ENCODE data around the gene PTPRD.
"Not testable (repeated sequence)": the region's sequence is repeated elsewhere in the genome, so short reads cannot be mapped to it uniquely, and the experiment has no call there.

PTPRD gene

DNA sequence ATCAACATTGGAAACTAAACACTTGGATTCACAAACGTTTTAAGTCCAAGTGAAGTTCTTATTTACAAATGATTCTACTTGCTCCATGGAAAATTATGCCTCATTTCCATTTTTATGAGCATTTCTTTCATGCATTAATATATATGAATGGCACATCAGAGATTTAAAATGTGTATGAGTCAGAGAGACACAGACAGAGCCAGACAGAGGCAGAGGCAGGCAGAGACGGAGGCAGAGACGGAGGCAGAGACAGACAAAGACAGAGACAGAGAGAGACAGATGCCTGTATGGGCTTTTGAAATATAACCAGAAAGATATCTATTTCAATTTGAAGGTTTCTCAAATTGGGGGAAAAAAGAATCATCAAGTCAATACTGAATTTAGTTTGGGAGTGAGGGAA, 649.0 kb downstream of the PTPRD start:
- DNase-seq (ENCODE audit: low spot score): no peak

- no peak for DNase-seq (ENCODE audit: low spot score)
Observed at GRCh38 chr9:9961934-9962333, 650.9 kb downstream of the PTPRD start.

DNA sequence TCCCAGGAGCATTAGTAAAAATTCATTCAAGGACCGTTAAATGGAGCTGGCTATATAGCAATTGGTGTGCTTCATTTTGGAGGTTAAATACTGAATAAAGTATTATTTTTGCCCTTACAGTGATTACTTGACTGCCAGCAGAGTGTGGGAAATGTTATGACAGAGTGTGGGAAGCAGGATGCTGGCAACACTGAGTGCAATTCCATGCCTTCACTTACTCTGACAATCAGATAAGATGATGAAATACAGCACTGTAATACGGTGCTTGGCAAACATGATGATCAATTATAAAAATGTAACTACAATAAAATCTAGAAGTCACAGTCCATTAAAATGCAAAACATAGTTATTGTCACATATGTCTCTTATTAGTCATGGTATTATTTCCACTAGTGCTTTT, 651.3 kb downstream of the PTPRD start:
- no peak for DNase-seq (ENCODE audit: low spot score)

- DNase-seq (ENCODE audit: low spot score): no peak
Observed at GRCh38 chr9:9951556-9952160, 661.1 kb downstream of the PTPRD start.

DNA sequence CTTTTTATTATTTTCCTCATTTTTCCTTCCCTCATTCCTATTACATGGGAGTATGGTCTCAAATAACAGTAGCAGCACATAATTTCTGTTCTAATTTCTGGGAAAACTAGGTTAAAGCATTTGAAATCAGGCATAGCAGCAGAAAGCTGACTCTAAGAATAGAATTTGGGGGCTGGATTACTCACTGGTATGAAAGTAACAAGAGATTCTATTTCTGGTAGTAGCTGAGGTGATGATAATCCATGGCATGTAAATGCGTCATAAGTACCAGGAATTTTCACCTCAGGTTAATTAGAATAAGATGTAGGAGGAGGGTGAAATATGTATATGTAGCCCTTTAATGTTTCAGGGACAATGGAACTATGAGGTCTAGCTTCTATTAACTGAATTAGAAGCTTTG, 662.0 kb downstream of the PTPRD start:
- no peak for DNase-seq (ENCODE audit: low spot score)

GRCh38 chr9:9949978-9950377, 662.8 kb downstream of the PTPRD start:
- DNase-seq (ENCODE audit: low spot score): no peak

DNA sequence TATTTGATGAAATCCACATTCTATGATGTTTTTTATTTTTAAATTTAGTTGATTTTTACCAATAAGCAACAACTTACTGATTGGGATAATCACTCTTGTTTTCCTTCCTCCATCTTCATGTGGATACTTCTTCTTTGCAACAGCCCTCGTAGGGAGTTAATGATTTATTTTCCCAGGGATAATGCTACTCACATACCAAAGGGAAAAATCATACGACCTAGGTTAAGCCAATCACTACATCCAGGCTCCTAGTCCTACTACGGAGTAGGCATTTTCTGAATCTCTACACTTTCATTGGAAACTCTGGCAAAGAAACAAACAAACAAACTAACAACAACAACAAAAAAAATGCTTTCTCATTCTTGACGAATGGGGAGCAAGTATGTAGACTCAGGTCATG, 663.4 kb downstream of the PTPRD start:
- no peak for DNase-seq (ENCODE audit: low spot score)

DNA sequence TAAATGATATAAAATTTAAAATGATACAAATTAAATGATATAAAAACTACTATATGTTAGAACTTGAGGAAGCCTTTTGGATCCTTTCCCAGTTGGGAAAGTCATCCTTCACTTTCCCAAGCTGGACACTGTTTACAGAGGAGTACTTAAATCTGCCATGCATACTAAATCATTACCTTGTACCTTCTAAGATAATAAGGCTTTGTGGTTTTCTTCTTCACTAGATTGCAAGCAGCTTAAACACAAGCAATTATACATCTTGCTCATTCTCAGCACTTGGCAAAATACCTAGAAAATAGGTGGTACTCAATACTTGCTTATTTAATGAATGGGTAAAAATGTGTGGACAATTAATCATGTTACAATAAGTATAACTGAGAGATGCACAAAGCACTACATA, 666.8 kb downstream of the PTPRD start:
- DNase-seq (ENCODE audit: low spot score): no peak

DNA sequence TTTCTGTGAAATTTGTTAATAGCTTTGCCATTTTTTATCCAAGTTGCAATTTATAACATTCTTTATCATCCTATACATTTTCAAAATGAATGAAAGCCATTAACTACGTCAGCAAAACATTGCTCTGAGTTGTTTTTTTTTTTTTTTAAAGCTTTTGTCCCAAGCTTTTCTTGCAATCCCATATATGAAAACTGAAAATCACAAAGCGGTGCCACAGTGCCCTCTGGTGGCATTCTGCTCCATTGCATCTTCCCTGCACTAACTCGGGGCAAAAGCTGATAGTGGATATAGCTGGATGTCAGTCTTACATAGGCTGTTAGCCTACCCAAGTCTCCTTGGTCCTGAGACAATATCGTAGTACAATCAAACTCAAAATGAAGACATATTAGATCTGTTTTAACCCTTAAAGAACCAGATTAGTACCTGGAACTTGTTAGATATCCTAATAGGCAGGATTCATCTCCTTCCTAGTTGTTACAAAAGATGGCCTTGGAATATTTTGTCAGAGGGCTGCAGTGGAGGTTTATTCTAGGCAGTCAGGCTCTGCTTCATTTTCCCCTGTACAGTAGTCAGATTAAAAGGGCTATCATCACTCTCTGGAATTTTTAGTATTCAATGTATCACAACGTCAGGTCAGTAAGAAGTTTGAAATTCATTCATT, 669.9 kb downstream of the PTPRD start:
- peak; percentile 37 for DNase-seq (ENCODE audit: low spot score)

DNA sequence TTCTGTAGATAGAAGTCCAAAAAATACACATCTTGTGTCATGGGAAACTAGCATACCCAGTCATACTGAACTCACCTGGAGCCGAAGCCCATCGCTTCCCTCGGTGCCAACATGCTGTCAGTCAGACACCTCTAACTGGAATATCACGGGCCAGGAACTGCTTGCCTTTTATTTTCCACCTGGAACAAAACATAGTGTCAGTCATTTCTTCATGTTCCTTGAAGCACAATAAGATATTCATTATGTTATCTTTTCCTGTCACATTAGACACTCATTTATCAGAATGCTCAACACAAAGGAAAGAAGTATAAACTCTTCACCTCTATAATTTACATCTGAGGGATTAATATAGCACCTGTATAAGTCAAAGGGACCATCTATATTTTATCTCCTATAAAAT, 674.4 kb downstream of the PTPRD start:
- no peak for DNase-seq (ENCODE audit: low spot score)

GRCh38 chr9:9931464-9931863, 681.3 kb downstream of the PTPRD start:
- not testable (repeated sequence) for DNase-seq (ENCODE audit: low spot score)

DNA sequence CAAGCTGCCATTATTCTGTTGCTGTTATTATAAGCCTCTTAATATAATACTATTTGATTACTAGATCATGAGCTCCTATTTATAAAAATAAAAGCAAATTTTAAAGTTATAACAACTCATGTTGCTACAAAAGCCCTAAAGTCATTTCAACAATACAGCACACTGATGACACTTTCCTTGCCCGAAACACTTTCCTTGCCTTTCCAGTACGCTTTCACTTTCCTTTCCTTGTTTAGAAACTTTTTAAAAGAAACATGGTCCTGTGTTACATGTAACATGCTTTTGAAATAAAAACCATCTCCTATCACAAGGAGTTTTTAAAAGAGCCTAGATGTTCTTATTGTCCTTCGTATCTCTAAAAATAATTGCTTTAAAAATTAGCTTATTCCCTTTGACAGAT, 688.4 kb downstream of the PTPRD start:
- no peak for DNase-seq (ENCODE audit: low spot score)

DNA sequence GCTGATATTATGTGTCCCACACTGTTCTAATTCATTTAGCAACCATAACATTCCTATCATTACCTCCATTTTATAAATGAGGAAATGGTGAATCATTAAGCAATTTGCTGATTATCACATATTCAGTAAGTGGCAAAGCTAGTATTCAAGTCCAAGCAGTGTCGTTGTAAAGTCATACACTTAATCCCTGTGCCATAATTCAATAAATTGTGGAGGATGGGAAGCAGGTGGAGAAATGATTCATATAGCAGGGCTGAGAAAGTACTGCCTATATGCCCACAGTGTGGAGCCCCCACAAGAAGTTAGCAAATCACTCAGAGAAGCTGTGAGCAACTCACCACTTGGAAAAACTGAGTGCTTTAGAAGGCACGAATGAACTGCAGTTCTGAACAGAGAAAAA, 691.0 kb downstream of the PTPRD start:
- no peak for DNase-seq (ENCODE audit: low spot score)

DNA sequence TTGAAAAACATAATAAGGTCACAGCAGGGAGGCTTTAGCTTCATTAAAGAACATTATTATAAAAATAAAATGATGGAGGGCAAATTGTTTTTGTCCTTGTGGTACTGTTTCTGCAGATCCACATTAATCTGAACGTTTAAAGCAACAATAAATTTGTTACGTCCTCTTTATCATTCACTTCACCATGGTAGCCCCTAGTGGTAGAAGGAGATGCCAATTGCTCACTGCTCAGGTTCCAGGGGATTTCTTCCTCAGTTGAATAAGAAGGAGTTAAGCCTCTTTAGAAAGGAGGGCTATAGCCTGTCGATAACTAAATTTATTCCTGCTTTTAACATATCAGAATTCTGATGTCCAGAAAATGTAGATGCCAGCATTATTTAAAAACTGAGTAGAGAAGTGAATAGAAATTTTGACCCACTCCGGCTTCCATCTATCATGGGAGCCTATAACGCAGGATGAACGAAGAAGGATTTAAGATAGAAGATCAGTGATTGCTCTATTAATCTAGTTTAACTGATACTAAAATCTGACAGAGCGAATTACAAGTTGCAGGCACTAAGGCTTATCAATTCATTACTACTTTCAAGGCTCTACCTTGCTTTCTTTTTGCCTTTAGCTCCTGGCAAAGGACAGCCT, 692.3 kb downstream of the PTPRD start:
- no peak for DNase-seq (ENCODE audit: low spot score)

- no peak for DNase-seq (ENCODE audit: low spot score)
Observed at GRCh38 chr9:9919174-9919775, 693.5 kb downstream of the PTPRD start.

- DNase-seq (ENCODE audit: low spot score): no peak
Observed at GRCh38 chr9:9917400-9917799, 695.4 kb downstream of the PTPRD start.

DNA sequence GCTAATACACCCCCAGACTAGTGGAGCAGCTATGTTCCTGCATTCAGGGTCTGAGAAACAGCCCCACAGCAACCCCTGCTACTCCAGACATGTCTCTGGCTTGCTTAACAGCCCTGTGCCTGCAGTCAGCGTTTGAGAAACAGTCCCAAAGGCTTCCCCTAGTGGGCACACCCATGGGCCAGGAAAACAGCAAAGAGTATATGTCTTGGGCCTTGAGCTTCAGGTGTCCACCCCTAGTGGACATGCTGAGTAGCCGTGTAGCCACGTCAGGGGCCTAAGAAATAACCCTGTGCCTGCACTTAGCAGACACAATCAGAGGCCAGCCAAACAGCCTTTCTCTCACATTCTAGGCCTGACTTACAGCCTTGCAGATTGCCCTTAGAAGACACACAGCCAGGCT, 698.6 kb downstream of the PTPRD start:
- DNase-seq (ENCODE audit: low spot score): no peak

DNA sequence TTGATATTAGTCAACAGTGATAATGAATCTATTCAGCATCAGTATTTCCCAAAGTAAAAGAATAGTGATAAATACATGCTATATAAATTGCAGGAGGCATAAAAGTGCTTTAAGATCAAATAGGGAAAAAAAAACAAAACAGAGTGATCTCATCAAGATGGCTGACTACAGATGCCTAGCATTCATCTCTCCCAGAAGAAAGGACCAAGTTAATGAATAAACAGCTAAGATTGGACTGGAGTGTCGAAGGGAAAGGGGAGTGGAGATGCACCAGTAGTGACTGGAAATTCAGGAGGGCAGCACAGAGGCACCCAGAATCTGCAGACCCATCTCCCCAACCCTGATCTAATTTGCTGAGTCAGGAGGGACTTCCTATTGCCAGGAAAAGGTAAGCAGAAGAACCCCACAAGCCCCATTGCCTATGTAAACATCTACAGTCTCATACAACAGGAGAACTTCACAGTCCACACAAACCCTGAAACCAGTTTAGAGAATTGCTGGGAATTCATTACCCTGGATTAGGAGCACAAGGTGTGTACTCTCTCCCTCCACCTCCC, 699.4 kb downstream of the PTPRD start:
- DNase-seq (ENCODE audit: low spot score): no peak

- DNase-seq (ENCODE audit: low spot score): no peak
Observed at GRCh38 chr9:9912459-9912858, 700.3 kb downstream of the PTPRD start.

DNA sequence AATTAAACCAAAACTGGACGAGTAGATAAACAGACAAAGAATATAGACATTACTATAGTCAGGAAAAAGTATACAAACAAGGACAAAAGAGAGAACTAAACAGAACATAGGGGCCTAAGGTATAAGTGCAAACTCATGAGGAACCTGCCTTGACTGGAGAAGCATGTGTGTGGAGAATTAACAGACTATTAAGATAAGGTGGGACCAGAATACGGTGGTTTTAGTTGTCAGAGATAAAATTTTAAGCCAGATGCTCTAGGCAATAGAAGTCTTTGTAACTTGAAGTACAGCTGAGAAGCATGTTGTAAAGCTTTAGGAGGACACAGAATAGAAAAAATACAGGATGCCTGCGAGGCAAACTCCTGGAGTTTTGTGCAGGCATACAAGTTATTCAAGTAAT, 707.1 kb downstream of the PTPRD start:
- no peak for DNase-seq (ENCODE audit: low spot score)

DNA sequence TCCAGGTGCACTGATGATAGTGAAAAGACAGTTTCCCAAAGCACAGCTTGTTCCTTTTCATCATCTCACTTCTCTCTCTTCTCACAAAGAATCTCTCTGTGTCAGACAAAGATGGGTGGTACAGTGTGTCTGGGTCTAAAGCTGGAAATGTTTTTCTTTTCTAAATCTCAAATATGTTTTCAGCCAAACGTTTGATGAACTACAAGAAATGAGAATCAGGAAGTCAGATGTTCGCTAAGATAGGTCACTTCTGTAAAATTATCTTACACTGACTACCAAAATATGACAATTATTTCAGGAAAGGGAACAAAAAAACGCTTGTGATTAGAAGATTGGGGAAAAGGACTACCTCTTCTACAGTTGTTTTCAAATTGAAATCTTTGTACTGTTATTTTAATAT, 708.8 kb downstream of the PTPRD start:
- no peak for DNase-seq (ENCODE audit: low spot score)

DNA sequence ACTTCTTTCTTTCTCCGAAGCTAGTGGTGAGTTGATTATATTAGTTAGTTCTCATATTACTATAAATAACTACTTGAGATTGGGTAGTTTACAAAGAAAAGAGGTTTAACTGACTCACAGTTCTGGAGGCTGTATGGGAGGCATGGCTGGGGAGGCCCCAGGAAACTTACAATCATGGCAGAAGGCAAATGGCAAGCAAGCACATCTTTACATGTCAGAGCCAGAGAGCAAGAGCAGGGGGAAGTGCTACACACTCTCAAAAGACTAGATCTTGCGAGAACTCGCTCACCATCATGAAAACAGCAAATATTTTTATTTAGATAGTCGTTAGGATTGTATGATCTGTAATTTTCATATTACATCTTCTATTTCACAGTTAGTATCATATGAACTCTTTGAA, 711.2 kb downstream of the PTPRD start:
- DNase-seq (ENCODE audit: low spot score): no peak

DNA sequence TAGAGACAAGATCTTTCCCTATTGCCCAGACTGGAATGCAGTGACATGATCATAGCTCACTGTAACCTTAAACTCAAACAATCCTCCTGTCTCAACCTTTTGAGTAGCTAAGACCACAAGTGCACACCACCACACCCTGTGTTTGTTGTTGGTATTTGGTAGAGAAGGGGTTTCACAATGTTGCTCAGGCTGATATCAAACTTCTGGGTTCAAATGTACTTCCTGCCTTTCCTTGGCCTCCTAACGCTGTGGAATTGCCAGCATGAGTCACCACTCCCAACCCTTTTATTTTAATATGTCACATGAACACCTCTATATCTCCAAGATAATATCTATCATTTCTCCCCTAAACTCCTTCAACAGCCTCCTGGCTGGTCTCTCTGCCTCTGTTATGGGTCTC, 719.0 kb downstream of the PTPRD start:
- DNase-seq (ENCODE audit: low spot score): no peak
